ENCODE measurements around the gene WWOX. TPM values are rescaled to one million over a fixed set of nuclear protein-coding genes. Genes with fewer than 3 reads are reported as not detected.

WWOX gene
- total and polyA plus RNA-seq, 2 experiments from 2014 or later, result 22.1 to 123 TPM

DNA sequence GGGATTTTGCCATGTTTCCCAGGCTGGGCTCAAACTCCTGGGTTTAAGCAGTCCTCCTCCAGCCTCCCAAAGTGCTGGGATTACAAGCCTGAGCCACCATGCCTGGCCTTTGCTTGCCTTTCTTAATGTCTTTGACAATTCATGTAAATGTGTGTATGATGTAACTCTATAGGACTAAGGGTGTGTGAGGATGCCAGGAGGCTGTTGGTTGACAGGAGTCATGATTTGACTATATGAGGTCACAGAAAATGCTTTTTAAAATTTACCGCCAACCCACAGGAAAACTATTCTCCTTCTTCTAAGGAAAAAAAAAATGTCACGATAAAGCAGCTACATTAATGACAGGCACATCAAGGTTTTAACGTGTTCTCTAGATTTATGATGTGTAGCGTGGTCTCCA lies 118.8 kb downstream of the WWOX start:
- no peak for DNase-seq (ENCODE audit: low read depth in 1 of 2, low spot score in 1 of 2)
- Histone ChIP-seq H3K36me3 (no peaks in the 10 kb centered on the region), H3K4me1 (ENCODE audit: low read depth) (no peaks in the 10 kb centered on the region), H3K4me3 (no peak overlapping the region), H3K27me3 (no peaks in the 10 kb centered on the region), H3K9me3 (ENCODE audit: low read depth) (no peaks in the 10 kb centered on the region), H3K27ac (no peak overlapping the region)
- no peak for TF ChIP-seq CTCF (IDR thresholded peaks at IDR 0.05; ENCODE audit: low read depth, low read length)

DNA sequence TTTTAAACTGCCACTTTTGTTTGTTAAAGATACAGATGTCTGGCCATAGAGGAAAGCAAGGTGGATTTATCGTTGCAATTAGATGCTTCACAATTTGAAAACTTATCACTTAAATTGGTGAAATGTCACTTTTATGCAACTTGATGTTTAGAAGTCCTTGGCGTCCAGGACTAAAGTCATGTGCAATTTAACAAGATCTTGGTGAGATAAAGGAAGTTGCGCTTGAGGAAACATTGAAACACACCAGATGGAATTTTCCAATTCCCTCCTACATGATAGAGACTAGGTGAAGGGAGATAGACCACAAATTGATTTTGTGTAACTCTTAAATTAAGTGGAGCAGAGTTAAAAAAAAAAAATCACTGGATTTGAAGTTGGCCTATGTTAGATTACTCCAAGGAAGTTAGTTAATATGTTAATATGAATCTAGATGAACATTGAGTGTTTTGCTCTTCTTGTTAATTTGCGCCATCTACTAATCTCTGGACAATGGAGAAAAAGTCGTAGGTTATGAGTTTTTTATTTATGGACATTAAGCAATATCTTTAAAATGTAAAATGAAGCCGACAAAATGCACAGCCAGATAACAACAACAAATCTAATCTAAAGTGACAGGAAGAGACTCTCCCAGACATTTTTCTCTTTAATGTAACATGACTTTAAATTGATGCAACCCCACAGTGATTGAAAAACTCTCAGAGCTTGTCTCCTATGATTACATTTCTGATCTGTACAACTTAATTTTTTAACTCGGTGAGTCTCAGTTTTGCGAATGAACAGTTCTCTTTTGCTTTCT lies 119.6 kb downstream of the WWOX start:
- H3K36me3 ChIP-seq, result no peaks in the 10 kb centered on the region
- H3K4me3 ChIP-seq, result no peak overlapping the region
- no peaks in the 10 kb centered on the region for H3K9me3 ChIP-seq (ENCODE audit: low read depth)
- no peak for DNase-seq (ENCODE audit: low read depth in 1 of 2, low spot score in 1 of 2)
- no peaks in the 10 kb centered on the region for H3K4me1 ChIP-seq (ENCODE audit: low read depth)
- no peaks in the 10 kb centered on the region for H3K27me3 ChIP-seq
- no peak overlapping the region for H3K27ac ChIP-seq
- TF ChIP-seq CTCF (IDR thresholded peaks at IDR 0.05; ENCODE audit: low read depth, low read length), result no peak

DNA sequence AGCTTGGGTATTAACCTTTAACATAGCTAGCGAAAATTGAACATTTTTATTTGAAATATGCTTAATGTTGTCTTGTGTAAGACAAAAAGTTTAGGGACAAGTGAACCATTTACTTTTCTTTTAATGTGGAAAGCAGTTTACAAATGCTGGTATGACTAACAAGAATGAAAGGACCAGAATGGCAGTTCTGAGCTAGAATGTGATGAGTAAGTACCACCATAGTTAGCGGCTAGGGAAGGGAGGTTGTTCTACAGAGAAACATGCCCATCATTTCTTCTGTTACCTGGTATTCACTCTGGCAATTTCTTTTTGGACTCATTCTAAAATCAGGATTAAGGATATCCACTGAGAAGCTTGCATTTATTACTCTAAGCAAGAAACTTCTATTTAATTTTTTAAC lies 121.1 kb downstream of the WWOX start:
- Histone ChIP-seq H3K4me3 (no peak overlapping the region), H3K9me3 (ENCODE audit: low read depth) (no peaks in the 10 kb centered on the region), H3K27me3 (no peaks in the 10 kb centered on the region), H3K27ac (no peak overlapping the region), H3K36me3 (no peaks in the 10 kb centered on the region), H3K4me1 (ENCODE audit: low read depth) (no peaks in the 10 kb centered on the region)
- TF ChIP-seq CTCF (IDR thresholded peaks at IDR 0.05; ENCODE audit: low read depth, low read length), result no peak
- DNase-seq (ENCODE audit: low read depth in 1 of 2, low spot score in 1 of 2), result no peak

DNA sequence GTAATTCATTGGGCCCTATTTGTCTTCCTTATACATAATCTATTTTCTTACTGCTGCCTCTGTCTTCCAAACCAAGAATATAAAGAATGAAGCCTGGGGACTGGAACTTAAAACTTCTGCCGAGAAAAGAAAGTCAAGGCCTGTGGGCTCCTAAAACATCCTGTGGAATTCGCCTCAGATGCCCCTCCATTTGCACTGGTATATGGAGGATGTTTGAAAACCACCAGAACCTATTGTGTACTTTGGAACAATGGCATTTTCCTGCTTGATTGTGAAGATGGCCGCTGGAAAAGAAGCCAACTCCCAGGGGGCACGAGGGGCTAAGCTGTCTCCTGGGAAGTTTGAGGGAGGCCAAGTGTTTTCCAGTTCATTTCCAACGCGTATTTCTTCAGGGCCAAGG lies 122.4 kb downstream of the WWOX start:
- H3K4me1 ChIP-seq (ENCODE audit: low read depth), result no peaks in the 10 kb centered on the region
- H3K27me3 ChIP-seq, result no peaks in the 10 kb centered on the region
- no peak for DNase-seq (ENCODE audit: low read depth in 1 of 2, low spot score in 1 of 2)
- no peak overlapping the region for H3K4me3 ChIP-seq
- no peak for TF ChIP-seq CTCF (IDR thresholded peaks at IDR 0.05; ENCODE audit: low read depth, low read length)
- H3K9me3 ChIP-seq (ENCODE audit: low read depth), result no peaks in the 10 kb centered on the region
- no peaks in the 10 kb centered on the region for H3K36me3 ChIP-seq
- H3K27ac ChIP-seq, result no peak overlapping the region

GRCh38 chr16:78224342-78224741 lies 124.9 kb downstream of the WWOX start:
- Histone ChIP-seq H3K9me3 (ENCODE audit: low read depth) (no peaks in the 10 kb centered on the region), H3K27me3 (no peaks in the 10 kb centered on the region), H3K27ac (no peak overlapping the region), H3K4me3 (no peak overlapping the region), H3K36me3 (no peaks in the 10 kb centered on the region), H3K4me1 (ENCODE audit: low read depth) (no peaks in the 10 kb centered on the region)
- no peak for TF ChIP-seq CTCF (IDR thresholded peaks at IDR 0.05; ENCODE audit: low read depth, low read length)
- no peak for DNase-seq (ENCODE audit: low read depth in 1 of 2, low spot score in 1 of 2)
